ENCODE results near the gene THOC5.

THOC5 gene

DNA sequence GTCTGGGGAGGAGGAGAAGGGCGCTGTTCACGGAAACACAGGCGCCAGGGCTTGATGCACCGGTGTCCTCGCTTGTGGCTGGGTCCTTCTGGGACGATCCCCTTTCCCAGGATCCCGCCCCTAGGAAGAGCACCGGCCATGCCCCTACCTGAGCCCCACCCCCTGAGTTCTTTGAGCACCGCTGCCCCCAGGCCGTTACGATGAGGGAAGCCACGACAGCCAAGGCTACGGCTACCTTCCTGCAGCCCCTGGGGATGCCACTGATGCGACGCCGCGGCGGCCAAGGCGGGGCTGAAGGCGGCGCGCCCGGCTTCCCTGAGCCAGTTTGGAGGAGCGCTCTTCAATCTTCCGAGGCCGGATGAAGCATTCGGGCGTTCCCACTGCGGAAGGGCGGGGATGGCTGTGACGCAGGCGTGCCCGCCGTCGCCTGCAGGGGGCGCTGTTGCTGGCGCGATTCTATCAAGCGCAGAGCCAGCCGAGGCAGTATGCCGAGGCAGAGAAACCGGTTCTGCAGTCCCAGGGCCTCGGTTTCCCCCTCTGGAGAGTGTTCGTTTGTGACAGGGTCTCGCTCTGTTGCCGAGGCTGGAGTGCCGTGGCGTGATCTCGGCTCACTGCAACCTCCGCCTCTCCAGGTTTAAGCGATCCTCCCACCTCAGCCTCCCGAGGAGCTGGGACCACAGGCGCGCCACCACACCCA lies 83.2 kb downstream of the THOC5 start:
- no peak for FAIRE-seq

DNA sequence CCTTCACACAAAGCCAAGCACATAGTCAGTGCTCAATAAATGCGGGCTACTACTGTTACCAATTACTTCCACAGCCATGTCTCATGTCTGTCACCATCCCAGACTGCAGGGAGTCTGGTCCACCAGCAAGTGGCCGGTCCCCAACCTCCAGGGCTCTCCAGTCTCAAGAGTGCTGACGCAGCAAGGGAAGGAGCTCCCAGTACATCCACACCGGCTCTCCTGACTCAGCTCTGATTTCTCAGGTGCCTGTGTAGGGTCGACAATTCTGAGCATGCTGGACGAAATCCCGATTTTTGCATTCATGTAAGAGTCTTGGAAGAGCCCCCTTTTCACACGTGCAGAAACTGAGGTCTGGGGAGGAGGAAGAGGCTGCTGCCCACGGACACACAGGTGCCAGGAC lies 83.8 kb downstream of the THOC5 start:
- FAIRE-seq, result no peak

DNA sequence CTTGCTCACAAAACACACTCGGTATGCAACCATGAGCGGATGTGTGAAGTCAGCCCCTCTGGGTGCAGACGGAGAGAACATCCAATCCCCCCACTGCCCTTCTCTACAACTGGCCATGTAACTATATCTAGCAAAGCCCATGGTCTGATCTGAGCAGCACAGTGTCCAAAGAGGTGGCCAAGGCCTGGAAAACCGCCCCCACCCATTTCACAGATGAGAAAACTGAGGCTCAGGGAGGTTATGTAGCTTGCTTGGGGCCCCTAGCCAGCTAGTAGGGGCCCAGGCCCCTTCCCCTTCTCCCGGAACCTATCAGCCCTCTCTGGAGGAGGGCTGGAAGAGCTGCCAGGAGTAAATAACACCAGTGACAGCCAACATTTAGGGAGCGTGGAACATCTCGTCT lies 89.0 kb downstream of the THOC5 start:
- FAIRE-seq, result no peak

DNA sequence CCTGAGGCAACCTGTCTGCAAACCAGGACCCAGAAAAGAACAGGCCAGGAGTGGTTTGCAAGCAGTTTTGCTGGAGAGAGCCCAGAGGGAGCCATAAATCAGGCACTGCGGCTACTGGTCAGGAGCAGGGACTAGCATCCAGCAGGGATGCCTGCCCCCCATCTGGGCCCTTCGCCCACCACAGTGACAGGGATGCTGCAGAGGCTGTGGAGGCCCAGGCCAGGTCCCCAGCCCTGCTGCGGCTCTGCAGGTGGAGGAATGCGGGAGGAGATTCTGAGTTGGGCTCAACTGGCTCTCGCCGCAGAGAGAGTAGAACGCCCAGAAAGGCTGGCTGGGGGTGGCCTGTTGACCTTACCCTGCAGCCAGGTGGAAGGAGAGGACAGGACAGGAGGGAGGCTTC lies 89.9 kb downstream of the THOC5 start:
- FAIRE-seq, result no peak

DNA sequence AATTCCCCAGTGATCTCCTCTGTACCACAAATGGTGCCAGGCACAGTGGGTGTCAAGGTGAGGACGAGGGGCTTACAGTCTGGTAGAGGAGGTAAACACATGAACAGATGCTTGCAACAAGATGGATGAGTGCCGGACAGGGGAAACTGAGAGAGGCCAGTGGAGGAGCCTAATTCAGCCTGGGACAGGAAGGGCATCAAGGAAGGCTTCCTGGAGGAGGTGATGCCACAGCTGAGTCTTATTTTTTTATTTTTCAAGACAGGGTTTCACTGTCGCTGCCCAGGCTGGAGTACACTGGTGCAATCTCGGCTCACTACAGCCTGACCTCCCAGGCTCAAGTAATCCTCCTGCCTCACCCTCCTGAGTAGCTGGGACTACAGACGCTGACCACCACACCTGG lies 92.3 kb downstream of the THOC5 start:
- no peak for FAIRE-seq

DNA sequence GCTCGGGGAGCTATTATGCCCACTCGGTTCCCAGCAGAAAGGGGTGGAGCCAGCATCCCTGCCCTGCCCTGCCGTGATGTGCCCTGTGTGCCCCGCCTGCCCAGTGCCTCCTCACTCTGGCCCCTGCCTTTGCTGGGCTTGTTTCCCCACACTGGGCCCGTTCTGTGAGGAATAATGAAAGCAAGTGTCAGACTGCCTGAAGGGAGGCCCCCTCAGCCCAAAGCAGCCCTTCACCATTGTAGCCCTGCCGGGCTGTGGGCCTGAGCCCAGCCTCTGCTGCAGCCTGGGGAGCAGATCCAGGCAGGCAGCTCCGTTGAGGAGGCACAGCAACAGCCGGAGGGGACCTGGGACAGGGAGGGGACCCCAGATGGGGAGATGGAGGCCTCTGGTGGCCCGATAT lies 93.8 kb downstream of the THOC5 start:
- no peak for FAIRE-seq

DNA sequence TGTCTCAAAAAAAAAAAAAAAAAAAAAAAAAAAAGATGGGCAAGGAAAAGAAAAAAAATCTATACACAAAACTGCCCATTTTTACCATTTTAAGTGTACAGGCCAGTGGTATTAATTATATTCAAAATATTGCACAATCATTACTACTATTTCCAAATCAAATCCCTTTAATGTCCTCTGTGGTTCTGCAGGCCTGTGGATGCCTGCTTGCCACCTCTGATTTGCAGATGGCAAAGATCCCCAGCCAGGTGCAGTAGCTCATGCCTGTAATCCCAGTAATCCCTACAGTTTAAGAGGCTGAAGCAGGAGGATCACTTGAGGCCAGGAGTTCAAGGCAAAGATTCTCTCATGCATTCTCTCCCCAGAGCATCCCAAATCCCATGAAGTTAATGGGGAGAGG lies 95.0 kb downstream of the THOC5 start:
- FAIRE-seq, result no peak

DNA sequence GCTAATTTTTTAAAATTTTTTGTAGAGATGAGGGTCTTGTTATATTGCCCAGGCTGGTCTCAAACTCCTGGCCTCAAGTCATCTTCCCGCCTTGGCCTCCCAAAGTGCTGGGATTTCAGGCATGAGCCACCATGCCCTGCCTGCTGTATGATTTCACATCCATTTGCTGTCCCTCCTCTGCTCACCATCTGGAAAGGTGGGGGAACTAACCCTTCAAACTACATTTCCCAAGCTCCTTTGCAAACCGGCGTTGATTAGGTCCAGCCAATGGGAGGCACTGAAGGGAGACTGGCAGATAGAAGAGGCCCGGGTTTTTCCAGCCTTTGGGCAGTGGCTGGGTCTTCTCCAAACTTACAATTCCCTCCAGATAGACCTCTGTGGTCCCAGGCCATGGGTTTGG lies 95.8 kb downstream of the THOC5 start:
- no peak for FAIRE-seq

DNA sequence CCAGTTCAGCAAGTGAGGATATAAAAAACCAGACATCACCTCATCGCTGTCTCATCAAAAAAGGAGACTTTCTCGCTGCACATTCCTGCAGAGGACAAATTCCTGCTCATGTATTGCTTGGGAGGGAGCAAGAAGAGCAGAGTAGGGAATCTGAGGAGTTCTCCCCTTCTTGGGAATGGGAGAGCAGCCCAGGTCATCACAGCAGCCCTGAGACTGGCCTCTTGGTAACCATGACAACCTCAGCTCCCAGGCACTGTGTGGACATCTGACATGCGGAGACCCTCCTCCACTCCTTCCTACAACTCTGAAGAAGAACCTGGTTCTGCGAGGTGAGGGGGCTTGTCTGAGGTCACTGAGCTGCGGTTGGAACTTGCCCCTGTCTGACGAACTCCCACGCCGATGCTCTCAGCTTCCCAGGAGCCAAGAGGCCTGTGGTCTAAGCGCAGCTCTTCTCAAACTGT lies 97.3 kb downstream of the THOC5 start:
- FAIRE-seq, result no peak

Measured in endometrium (tissue), 2 donors.